AG04449 (cell line): Measurements from ENCODE around the gene APOA5.

Source experiments
- CTCF ChIA-PET: fragments of 350-600 bp; formaldehyde crosslinking; extraction: SDS; loops from one replicate; lab custom pipeline; 2021; ENCODE audit warnings: antibody characterized with exemption; lab: Yijun Ruan, JAX
- POLR2A ChIA-PET: fragments of 400-600, 350-600 bp; formaldehyde crosslinking; extraction: SDS; loops from one replicate; lab custom pipeline; 2020; ENCODE audit warnings: antibody characterized with exemption, inconsistent platforms; lab: Yijun Ruan, JAX
- DNase-seq: peaks from one replicate; pipeline ENCODE4 v3.0.0-alpha.2; 2010; ENCODE audit warnings: low read depth, low spot score
- H3K4me3 ChIP-seq: 2 replicates; pipeline ENCODE4 v1.5.1; 2011; ENCODE audit warnings: low read depth, mild to moderate bottlenecking, control low read depth, low read length
- TF ChIP-seq, protein P1 (sequence below): IDR thresholded peaks from one replicate; pipeline ENCODE4 v1.5.1; 2011; ENCODE audit warnings: mild to moderate bottlenecking, moderate library complexity, low read length, control low read depth, inconsistent platforms; ENCODE audit not compliant: insufficient read depth; ENCODE audit errors: missing control alignments

The APOA5 gene

DNA sequence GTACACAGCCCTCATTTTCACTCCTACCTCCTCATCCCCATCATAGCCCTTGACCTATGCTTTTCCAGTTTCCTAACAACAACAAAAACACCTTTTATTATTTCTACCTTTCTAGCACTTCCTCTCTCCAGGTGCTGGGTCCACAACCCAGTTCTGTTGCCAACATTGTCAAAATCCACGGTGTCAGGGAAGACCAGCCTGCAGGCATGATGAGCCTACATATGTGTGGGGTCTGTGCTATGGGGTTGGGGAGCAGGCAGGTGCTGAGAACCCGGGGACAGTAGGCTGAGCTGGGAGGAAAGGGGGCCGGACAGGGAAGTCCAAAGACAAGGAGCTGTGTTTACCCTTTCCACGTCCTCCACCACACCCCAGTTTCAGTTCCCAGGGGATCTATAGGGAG, 3.1 kb downstream of the APOA5 start:
- POLR2A ChIA-PET = interaction anchor here (1.0 to 1.6 kb wide), 4 partner anchors 12 to 310 kb away, joined by 3 to 8 read pairs (median 6); partner anchors contain the start of gene SIK3
- TF ChIP-seq, protein P1, sequence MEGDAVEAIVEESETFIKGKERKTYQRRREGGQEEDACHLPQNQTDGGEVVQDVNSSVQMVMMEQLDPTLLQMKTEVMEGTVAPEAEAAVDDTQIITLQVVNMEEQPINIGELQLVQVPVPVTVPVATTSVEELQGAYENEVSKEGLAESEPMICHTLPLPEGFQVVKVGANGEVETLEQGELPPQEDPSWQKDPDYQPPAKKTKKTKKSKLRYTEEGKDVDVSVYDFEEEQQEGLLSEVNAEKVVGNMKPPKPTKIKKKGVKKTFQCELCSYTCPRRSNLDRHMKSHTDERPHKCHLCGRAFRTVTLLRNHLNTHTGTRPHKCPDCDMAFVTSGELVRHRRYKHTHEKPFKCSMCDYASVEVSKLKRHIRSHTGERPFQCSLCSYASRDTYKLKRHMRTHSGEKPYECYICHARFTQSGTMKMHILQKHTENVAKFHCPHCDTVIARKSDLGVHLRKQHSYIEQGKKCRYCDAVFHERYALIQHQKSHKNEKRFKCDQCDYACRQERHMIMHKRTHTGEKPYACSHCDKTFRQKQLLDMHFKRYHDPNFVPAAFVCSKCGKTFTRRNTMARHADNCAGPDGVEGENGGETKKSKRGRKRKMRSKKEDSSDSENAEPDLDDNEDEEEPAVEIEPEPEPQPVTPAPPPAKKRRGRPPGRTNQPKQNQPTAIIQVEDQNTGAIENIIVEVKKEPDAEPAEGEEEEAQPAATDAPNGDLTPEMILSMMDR = no peak

DNA sequence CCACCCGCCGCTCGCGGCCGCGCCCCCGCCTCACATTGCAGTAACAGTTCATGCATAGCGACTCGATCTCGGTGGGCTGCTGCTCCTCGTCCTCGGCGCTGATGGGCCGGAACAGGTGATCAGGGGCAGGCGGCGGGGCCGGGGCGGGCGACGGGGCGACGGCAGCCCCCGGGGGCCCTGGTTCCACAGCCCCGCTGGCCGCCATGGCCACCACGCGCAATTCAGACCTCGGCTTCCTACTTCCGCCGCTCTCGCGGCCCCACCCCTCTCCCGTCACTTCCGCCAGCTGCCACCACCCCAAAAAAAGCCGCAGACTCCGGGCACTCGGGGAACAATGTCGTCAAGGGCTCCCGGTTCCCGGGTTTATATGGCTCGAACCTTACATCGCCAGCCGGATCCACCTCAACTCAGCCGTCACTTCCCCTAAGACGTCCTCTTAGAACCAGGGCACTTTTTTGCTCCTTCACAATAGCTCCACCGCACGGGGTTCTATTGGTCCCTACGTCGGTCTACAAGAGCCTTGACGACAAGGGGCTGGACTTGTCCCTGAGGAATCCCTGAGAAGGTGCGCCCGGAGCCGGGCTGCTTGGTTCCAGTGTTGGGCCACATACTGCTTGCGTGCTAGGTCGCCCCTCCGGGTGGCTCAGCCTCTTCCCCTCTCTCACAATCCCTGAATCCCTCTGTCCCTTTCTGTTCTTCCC, 3.7 kb downstream of the APOA5 start, which contains the start of gene ZPR1:
Gene ZPR1 (minus strand): TSS at position 238 of the 701 bp plus-strand sequence. CDS start 33 bp downstream, at position 205.
- ChIA-PET CTCF (interaction anchor here (0.7 to 12.3 kb wide), 13 partner anchors 8 to 440 kb away, joined by 3 to 472 read pairs (median 4); partner anchors contain the start of genes APOA1, PCSK7 and SIK3), POLR2A (interaction anchor here (1.1 to 1.6 kb wide), 4 partner anchors 11 to 310 kb away, joined by 3 to 8 read pairs (median 6); partner anchors contain the start of gene SIK3)

More for the DNA sequence above, 3.1 kb downstream of the APOA5 start:
- CTCF ChIA-PET = interaction anchor here (0.8 to 12.3 kb wide), 11 partner anchors 8 to 439 kb away, joined by 3 to 472 read pairs (median 13); partner anchors contain the start of genes APOA1, PCSK7 and SIK3
- no peak for DNase-seq
- peak overlapping the region; percentile 77 for H3K4me3 ChIP-seq

DNA sequence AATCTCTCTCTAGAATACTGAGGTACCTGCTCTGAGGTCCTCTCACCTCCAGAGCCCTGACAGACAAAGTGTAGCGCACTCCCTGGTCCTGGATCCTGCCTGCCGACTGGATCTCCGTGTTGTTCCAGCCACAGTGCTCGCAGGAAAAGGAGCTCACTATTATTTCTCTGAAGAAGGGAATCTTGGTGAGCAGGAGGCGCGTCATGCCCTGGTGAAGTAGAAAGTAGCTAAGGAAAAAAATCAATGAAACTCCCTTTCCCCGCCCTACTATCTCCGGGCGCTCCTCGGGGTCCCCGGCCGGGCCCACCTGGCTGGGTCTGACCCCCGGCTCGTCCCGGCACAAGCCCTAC, 4.3 kb downstream of the APOA5 start:
- TF ChIP-seq, protein P1 = no peak
- CTCF ChIA-PET = interaction anchor here (0.7 to 12.3 kb wide), 12 partner anchors 9 to 441 kb away, joined by 3 to 472 read pairs (median 4); partner anchors contain the start of genes APOA1, PCSK7 and SIK3
- peak overlapping the region; percentile 77 for H3K4me3 ChIP-seq
- no peak for DNase-seq
- POLR2A ChIA-PET = interaction anchor here (1.1 to 1.6 kb wide), 4 partner anchors 11 to 311 kb away, joined by 3 to 8 read pairs (median 6); partner anchors contain the start of gene SIK3

More for the DNA sequence above, 3.7 kb downstream of the APOA5 start, which contains the start of gene ZPR1:
- TF ChIP-seq, protein P1 = no peak
- H3K4me3 ChIP-seq = peak within 1 kb of the TSS; percentile 77
- no peak for DNase-seq

DNA sequence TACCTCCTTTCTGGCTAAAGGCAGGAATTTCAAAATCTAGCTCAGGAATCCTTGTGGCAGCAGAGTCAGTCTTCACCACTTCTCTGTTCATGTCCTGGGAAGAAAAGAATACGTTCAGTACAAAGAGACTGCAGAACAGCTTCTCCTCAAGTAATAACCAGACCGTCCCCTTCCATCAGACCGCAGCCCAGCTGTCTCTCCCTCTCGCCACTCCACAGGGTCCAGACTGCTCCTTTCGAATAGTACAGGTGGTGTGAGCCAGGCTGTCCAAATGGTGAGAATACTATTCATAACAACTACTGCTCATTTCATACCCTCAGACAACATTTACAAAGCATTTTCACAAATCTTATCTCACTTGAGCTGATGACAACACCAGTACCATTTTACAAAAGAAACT, 4.7 kb downstream of the APOA5 start:
- DNase-seq = no peak
- CTCF ChIA-PET = interaction anchor here (1.4 to 12.3 kb wide), 8 partner anchors 9 to 441 kb away, joined by 4 to 472 read pairs (median 8); partner anchors contain the start of genes APOA1, PCSK7 and SIK3
- POLR2A ChIA-PET = interaction anchor here (1.1 to 1.6 kb wide), 5 partner anchors 10 to 311 kb away, joined by 3 to 8 read pairs (median 6); partner anchors contain the start of gene SIK3
- TF ChIP-seq, protein P1 = no peak
- H3K4me3 ChIP-seq = peak overlapping the region; percentile 77

DNA sequence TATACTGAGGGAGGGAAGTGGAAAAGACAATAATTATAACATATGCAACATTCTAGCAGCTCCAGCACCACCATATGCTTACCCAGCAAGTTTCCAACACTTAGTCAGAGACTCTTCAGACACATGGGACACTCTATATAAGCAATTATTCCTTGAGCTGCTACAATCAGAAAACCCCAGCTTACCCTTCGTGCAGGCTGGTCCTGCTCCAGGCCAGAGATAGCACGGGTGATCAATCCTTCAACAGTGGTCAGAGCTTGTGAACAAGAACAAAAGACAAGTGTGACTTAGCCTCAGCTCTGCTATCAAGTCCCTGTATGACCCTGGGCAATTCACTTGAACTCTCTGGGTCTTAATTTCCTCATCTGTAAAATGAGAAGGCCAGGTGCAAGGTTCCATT, 5.4 kb downstream of the APOA5 start:
- ChIA-PET POLR2A (interaction anchor here (1.1 kb wide), 1 partner anchor 68 kb away, joined by 3 read pairs; no protein-coding TSS in a partner anchor), CTCF (interaction anchor here (1.4 to 12.3 kb wide), 8 partner anchors 9 to 442 kb away, joined by 4 to 472 read pairs (median 8); partner anchors contain the start of genes APOA1, PCSK7 and SIK3)
- peak overlapping the region; percentile 77 for H3K4me3 ChIP-seq
- TF ChIP-seq, protein P1 = no peak
- no peak for DNase-seq
